A549 (cell line): ENCODE data around the gene UPF2. TPM values are rescaled to one million over a fixed set of nuclear protein-coding genes. Genes with fewer than 3 reads are reported as not detected.

ENCODE experiments used
- ATAC-seq, 2 experiments: fragments of 200-7000 bp in 1 of 2; fragments of >200 bp in 1 of 2; cut with Nextera tagmentation in 1 of 2; cut with Tn5 transposase in 1 of 2; 3 replicates each; pipeline versions ENCODE4 v1.8.0 to v1.9.1; 2018 to 2020; ENCODE audit warnings: mild to moderate bottlenecking in 1 of 2, moderate library complexity in 1 of 2
- CTCF ChIA-PET: fragments of 300-600 bp; sonication (Branson Sonifier 250); formaldehyde crosslinking; extraction: SDS; loops from one replicate; lab custom pipeline; 2021; ENCODE audit warnings: antibody characterized with exemption, inconsistent platforms; lab: Yijun Ruan, JAX
- POLR2A ChIA-PET: fragments of 350-600 bp; formaldehyde crosslinking; extraction: SDS; loops from one replicate; lab custom pipeline; 2021; ENCODE audit warnings: antibody characterized with exemption, inconsistent platforms; lab: Yijun Ruan, JAX
- DNase-seq, 2 experiments: peaks; one replicate each; pipeline versions ENCODE4 v3.0.0 to v3.0.0-alpha.2; 2011 to 2016; ENCODE audit warnings: low read depth in 1 of 2, low spot score in 1 of 2
- FAIRE-seq: peaks from 2 replicates; lab custom pipeline; 2011; peaks lifted over from hg19 to GRCh38; lab: Jason Lieb, UNC
- H3K27ac ChIP-seq, 2 experiments: fragments of >200 bp; sonication (Bioruptor Twin); formaldehyde crosslinking; 3 replicates each; pipeline ENCODE4 v1.5.1; 2016 to 2017
- H3K4me1 ChIP-seq: fragments of >200 bp; sonication (Bioruptor Twin); formaldehyde crosslinking; 3 replicates; pipeline ENCODE4 v1.6.1; 2016
- H3K4me2 ChIP-seq: fragments of >200 bp; sonication (Bioruptor Twin); formaldehyde crosslinking; 3 replicates; pipeline ENCODE4 v1.6.1; 2016
- H3K4me3 ChIP-seq: fragments of >200 bp; sonication (Bioruptor Twin); formaldehyde crosslinking; 3 replicates; pipeline ENCODE4 v1.5.1; 2016
- H3K9me3 ChIP-seq: fragments of >200 bp; sonication (Bioruptor Twin); formaldehyde crosslinking; 3 replicates; pipeline ENCODE4 v1.6.1; 2016
- CEBPB ChIP-seq, 2 experiments: fragments of >200 bp in 1 of 2; sonication (Bioruptor Twin) in 1 of 2; formaldehyde crosslinking in 1 of 2; IDR thresholded peaks; 2 replicates each; pipeline ENCODE4 v1.6.1; 2012 to 2016
- CHD2 ChIP-seq: fragments of 150-350 bp; IDR thresholded peaks from 2 replicates; pipeline ENCODE4 v1.6.1; 2014; ENCODE audit warnings: low read length; ENCODE audit not compliant: partially characterized antibody
- FOSB ChIP-seq: fragments of 250-450 bp; sonication (Bioruptor Pico); IDR thresholded peaks from 2 replicates; pipeline ENCODE4 v1.5.0; 2020; ENCODE audit warnings: mild to moderate bottlenecking, moderate library complexity
- FOSL2 ChIP-seq, 2 experiments: fragments of 450-650 bp in 1 of 2; fragments of >200 bp in 1 of 2; sonication (Bioruptor Twin) in 1 of 2; formaldehyde crosslinking; IDR thresholded peaks; 2 replicates each; pipeline versions ENCODE4 v1.5.0 to v1.6.1; 2016 to 2020; ENCODE audit warnings: mild to moderate bottlenecking in 1 of 2, moderate library complexity in 1 of 2
- HDAC2 ChIP-seq: fragments of 200-600 bp; sonication (generic); IDR thresholded peaks from 2 replicates; pipeline ENCODE4 v1.6.1; 2016
- HEYL ChIP-seq: fragments of 250-450 bp; sonication (Bioruptor Pico); IDR thresholded peaks from 2 replicates; pipeline ENCODE4 v1.8.0; 2021; ENCODE audit warnings: mild to moderate bottlenecking, moderate library complexity
- HOXA7 ChIP-seq: fragments of 250-450 bp; sonication (Bioruptor Pico); IDR thresholded peaks from 2 replicates; pipeline ENCODE4 v1.5.0; 2020; ENCODE audit warnings: mild to moderate bottlenecking, moderate library complexity
- HOXB13 ChIP-seq: fragments of 250-450 bp; sonication (Bioruptor Pico); IDR thresholded peaks from 2 replicates; pipeline ENCODE4 v1.5.0; 2020; ENCODE audit warnings: low read depth, mild to moderate bottlenecking, moderate library complexity
- HOXB5 ChIP-seq: fragments of 250-450 bp; sonication (Bioruptor Pico); IDR thresholded peaks from 2 replicates; pipeline ENCODE4 v1.5.0; 2020; ENCODE audit warnings: mild to moderate bottlenecking, moderate library complexity
- MAZ ChIP-seq: fragments of 150-350 bp; IDR thresholded peaks from 2 replicates; pipeline ENCODE4 v1.6.1; 2014; ENCODE audit warnings: antibody characterized with exemption, low read depth, low read length, borderline replicate concordance
- MYC ChIP-seq: IDR thresholded peaks from 2 replicates; pipeline ENCODE4 v1.6.1; 2012; ENCODE audit warnings: mild to moderate bottlenecking, inconsistent platforms, low read length, improper control_type of control experiment, borderline replicate concordance
- PHF8 ChIP-seq: fragments of 200-600 bp; sonication (generic); IDR thresholded peaks from 2 replicates; pipeline ENCODE4 v1.6.1; 2016; ENCODE audit warnings: low read depth, mild to moderate bottlenecking, antibody characterized with exemption, moderate library complexity, borderline replicate concordance
- RAD21 ChIP-seq, 2 experiments: fragments of >200 bp in 1 of 2; sonication (Bioruptor Twin) in 1 of 2; formaldehyde crosslinking in 1 of 2; IDR thresholded peaks in 1 of 2; conservative IDR thresholded peaks in 1 of 2; 2 replicates in 1 of 2; 3 replicates in 1 of 2; pipeline ENCODE4 v1.6.1; 2012 to 2018; ENCODE audit warnings: inconsistent platforms in 1 of 2
- RARB ChIP-seq: fragments of 250-450 bp; sonication (Bioruptor Pico); IDR thresholded peaks from 2 replicates; pipeline ENCODE4 v1.8.0; 2021; ENCODE audit warnings: mild to moderate bottlenecking, moderate library complexity
- RCOR1 ChIP-seq: fragments of 150-350 bp; IDR thresholded peaks from 2 replicates; pipeline ENCODE4 v1.6.1; 2014; ENCODE audit warnings: antibody characterized with exemption, low read length, low read depth
- RNF2 ChIP-seq: fragments of 200-600 bp; sonication (generic); IDR thresholded peaks from 2 replicates; pipeline ENCODE4 v1.6.1; 2016; ENCODE audit warnings: low read depth, mild to moderate bottlenecking, antibody characterized with exemption, moderate library complexity, borderline replicate concordance
- SREBF2 ChIP-seq: fragments of 450-650 bp; IDR thresholded peaks from 2 replicates; pipeline ENCODE4 v1.6.1; 2014; ENCODE audit warnings: mild to moderate bottlenecking, moderate library complexity
- TFCP2L1 ChIP-seq: fragments of 250-450 bp; sonication (Bioruptor Pico); IDR thresholded peaks from 2 replicates; pipeline ENCODE4 v1.5.0; 2021; ENCODE audit warnings: mild to moderate bottlenecking
- TP53 ChIP-seq: fragments of 250-450 bp; sonication (Bioruptor Pico); IDR thresholded peaks from 2 replicates; pipeline ENCODE4 v1.5.0; 2021; ENCODE audit warnings: mild to moderate bottlenecking, moderate library complexity
- WGBS: methylation state at CpG from one replicate; pipeline ENCODE4 v1.1.6; 2017; ENCODE audit errors: missing lambda C conversion rate; 5-methylcytosine and 5-hydroxymethylcytosine counted together
- polyA plus RNA-seq, 4 experiments: library from polyadenylated mRNA; depleted of rRNA in 3 of 4; stranded (reverse); fragments of >200 nt; fragmentation: RNase III in 1 of 4; extraction: RNeasy Plus Mini Kit Qiagen cat#74134 plus additional on column Dnase treatment in 1 of 4; gene quantifications; 2 replicates in 3 of 4; 3 replicates in 1 of 4; pipeline ENCODE4 v1.2.3, GENCODE V29; 2011 to 2017
- TF ChIP-seq, protein P1 (sequence below): fragments of 250-450 bp; sonication (Bioruptor Pico); IDR thresholded peaks from 2 replicates; pipeline ENCODE4 v1.5.0; 2020; ENCODE audit warnings: low read depth, mild to moderate bottlenecking, moderate library complexity
- TF ChIP-seq, protein P2 (sequence below): fragments of >200 bp; sonication (Bioruptor Twin); formaldehyde crosslinking; IDR thresholded peaks from 3 replicates; pipeline ENCODE4 v1.5.1; 2016
- TF ChIP-seq, protein P3 (sequence below): IDR thresholded peaks from 2 replicates; pipeline ENCODE4 v1.6.1; 2012
- TF ChIP-seq, protein P4 (sequence below): fragments of >200 bp; sonication (Bioruptor Twin); formaldehyde crosslinking; IDR thresholded peaks from 3 replicates; pipeline ENCODE4 v1.6.1; 2016

UPF2 gene
- polyA plus RNA-seq, 2 of the 4 experiments (the other 2 are of a cell fraction) = 16.5 to 21.6 TPM

DNA sequence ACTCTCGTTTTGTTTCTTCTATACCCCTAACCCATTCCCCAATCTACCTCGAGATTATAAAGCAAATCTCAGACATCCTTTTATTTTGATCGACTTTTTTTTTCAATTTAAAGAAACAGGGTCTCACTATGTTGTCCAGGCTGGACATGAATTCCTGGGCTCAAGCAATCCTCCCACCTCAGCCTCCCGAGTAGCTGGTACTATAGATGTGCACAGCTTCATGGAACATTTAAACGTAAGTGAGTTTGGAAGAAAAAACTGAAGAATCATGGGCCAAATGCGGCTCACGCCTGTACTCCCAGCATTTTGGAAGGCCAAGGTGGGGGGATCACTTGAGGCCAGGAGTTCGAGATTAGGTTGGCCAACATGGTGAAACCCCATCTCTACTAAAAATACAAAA lies 96.0 kb downstream of the UPF2 start:
- ChIA-PET CTCF (interaction anchor here (1.0 to 1.9 kb wide), 3 partner anchors 40 to 164 kb away, joined by 3 to 6 read pairs (median 4); no protein-coding TSS in a partner anchor), POLR2A (no interaction called here)
- H3K4me2 ChIP-seq = no peak overlapping the region
- 84% methylated on average over 8 of the region's 8 CpGs for WGBS
- H3K9me3 ChIP-seq = no peaks in the 10 kb centered on the region
- no peak overlapping the region for H3K4me3 ChIP-seq
- FAIRE-seq (no peak), ATAC-seq (no peak), DNase-seq (no peak)
- no peak overlapping the region for H3K27ac ChIP-seq
- no peaks in the 10 kb centered on the region for H3K4me1 ChIP-seq
- TF ChIP-seq HOXB13 (CRISPR knock-in tag) = no peak
- TF ChIP-seq TFCP2L1 (CRISPR knock-in tag) = no peak
- TF ChIP-seq FOSB (CRISPR knock-in tag) = no peak
- no peak for TF ChIP-seq CEBPB (IDR thresholded peaks at IDR 0.05)
- TF ChIP-seq MAZ = no peak
- no peak for TF ChIP-seq HEYL (CRISPR knock-in tag)
- no peak for TF ChIP-seq MYC
- TF ChIP-seq RNF2 = no peak
- TF ChIP-seq RARB (CRISPR knock-in tag) = no peak
- TF ChIP-seq HOXB5 (CRISPR knock-in tag) = no peak

DNA sequence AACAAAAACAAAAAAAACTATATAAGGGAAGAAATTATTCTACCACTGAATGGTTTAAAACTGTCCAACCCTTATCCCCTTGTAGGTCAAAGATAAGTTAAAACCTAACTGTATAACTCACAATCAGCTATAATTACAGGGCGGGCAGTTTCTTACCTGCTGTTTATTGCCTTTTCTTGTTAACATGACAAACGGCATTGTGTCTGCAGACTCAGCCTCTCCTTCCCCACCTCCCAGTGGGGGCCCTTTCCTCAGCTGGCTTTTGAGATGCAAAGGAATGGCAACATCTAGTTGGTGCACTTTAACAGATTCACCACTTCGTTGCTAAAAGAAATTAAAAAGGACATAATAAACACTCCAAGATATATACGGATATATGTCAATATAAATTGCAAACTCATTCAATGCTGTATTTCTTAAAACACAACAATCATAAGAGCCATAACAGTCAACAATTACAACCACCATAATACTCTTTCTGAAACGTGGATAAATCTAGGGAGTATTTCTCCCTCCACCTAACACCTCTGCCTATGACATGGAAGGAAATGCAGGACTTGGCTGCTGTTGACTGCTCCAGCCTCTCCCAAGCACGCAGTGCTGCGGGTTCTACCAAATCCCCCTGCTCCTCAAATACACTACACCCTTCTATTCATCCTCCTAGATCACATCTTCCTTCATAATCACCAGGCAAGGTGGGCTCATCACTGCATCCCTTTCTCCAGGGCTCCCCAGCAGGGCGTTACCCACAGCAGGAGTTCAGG lies 106.0 kb downstream of the UPF2 start:
- Histone ChIP-seq H3K27ac (no peak overlapping the region), H3K4me2 (no peak overlapping the region), H3K4me3 (no peak overlapping the region), H3K9me3 (no peaks in the 10 kb centered on the region), H3K4me1 (no peaks in the 10 kb centered on the region; the same call in 2 of the 3 replicates)
- no peak for TF ChIP-seq SREBF2
- no peak for TF ChIP-seq TP53 (CRISPR knock-in tag)
- TF ChIP-seq HOXB13 (CRISPR knock-in tag) = no peak
- TF ChIP-seq, protein P1, sequence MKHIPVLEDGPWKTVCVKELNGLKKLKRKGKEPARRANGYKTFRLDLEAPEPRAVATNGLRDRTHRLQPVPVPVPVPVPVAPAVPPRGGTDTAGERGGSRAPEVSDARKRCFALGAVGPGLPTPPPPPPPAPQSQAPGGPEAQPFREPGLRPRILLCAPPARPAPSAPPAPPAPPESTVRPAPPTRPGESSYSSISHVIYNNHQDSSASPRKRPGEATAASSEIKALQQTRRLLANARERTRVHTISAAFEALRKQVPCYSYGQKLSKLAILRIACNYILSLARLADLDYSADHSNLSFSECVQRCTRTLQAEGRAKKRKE (CRISPR knock-in tag) = no peak
- no peak for TF ChIP-seq FOSL2 (IDR thresholded peaks at IDR 0.05)
- TF ChIP-seq FOSL2 (CRISPR knock-in tag; IDR thresholded peaks at IDR 0.05) = no peak
- no peak for TF ChIP-seq RNF2
- TF ChIP-seq PHF8 = no peak
- no peak for TF ChIP-seq RCOR1
- TF ChIP-seq, protein P2, sequence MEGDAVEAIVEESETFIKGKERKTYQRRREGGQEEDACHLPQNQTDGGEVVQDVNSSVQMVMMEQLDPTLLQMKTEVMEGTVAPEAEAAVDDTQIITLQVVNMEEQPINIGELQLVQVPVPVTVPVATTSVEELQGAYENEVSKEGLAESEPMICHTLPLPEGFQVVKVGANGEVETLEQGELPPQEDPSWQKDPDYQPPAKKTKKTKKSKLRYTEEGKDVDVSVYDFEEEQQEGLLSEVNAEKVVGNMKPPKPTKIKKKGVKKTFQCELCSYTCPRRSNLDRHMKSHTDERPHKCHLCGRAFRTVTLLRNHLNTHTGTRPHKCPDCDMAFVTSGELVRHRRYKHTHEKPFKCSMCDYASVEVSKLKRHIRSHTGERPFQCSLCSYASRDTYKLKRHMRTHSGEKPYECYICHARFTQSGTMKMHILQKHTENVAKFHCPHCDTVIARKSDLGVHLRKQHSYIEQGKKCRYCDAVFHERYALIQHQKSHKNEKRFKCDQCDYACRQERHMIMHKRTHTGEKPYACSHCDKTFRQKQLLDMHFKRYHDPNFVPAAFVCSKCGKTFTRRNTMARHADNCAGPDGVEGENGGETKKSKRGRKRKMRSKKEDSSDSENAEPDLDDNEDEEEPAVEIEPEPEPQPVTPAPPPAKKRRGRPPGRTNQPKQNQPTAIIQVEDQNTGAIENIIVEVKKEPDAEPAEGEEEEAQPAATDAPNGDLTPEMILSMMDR = no peak
- TF ChIP-seq, protein P3, sequence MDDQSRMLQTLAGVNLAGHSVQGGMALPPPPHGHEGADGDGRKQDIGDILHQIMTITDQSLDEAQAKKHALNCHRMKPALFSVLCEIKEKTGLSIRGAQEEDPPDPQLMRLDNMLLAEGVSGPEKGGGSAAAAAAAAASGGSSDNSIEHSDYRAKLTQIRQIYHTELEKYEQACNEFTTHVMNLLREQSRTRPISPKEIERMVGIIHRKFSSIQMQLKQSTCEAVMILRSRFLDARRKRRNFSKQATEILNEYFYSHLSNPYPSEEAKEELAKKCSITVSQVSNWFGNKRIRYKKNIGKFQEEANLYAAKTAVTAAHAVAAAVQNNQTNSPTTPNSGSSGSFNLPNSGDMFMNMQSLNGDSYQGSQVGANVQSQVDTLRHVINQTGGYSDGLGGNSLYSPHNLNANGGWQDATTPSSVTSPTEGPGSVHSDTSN = no peak
- no peak for TF ChIP-seq RAD21 (conservative IDR thresholded peaks at IDR 0.05 in 1 of 2, IDR thresholded peaks at IDR 0.05 in 1 of 2)
- no peak for TF ChIP-seq HOXA7 (CRISPR knock-in tag)
- TF ChIP-seq HDAC2 = no peak
- TF ChIP-seq, protein P4, sequence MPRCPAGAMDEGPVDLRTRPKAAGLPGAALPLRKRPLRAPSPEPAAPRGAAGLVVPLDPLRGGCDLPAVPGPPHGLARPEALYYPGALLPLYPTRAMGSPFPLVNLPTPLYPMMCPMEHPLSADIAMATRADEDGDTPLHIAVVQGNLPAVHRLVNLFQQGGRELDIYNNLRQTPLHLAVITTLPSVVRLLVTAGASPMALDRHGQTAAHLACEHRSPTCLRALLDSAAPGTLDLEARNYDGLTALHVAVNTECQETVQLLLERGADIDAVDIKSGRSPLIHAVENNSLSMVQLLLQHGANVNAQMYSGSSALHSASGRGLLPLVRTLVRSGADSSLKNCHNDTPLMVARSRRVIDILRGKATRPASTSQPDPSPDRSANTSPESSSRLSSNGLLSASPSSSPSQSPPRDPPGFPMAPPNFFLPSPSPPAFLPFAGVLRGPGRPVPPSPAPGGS = no peak
- no peak for TF ChIP-seq CHD2
- ChIA-PET CTCF (no interaction called here), POLR2A (no interaction called here)
- WGBS = 90% methylated on average over 8 of the region's 8 CpGs
- ATAC-seq (no peak), FAIRE-seq (no peak), DNase-seq (no peak)
